Calu3 (cell line): Measurements from ENCODE around the gene RXRA. TPM values are rescaled to one million over a fixed set of nuclear protein-coding genes. Genes with fewer than 3 reads are reported as not detected.

Source experiments
- BruUV-seq: library from RNA; stranded (reverse); fragments of 400-500 nt; replicated peaks from 2 replicates; lab custom pipeline; 2021; lab: Mats Ljungman, UMichigan
- CTCF ChIA-PET: fragments of 300-600 bp; sonication (Branson Sonifier 250); formaldehyde crosslinking; loops from one replicate; lab custom pipeline; 2022; ENCODE audit warnings: antibody characterized with exemption; lab: Charles Lee
- DNase-seq: peaks from one replicate; pipeline ENCODE4 v3.0.0; 2022
- H3K27ac Mint-ChIP-seq: one replicate; pipeline ENCODE4 v1.8.0; 2022; ENCODE audit warnings: mixed read lengths; ENCODE audit not compliant: unreplicated experiment
- H3K27me3 Mint-ChIP-seq: one replicate; pipeline ENCODE4 v1.8.0; 2022; ENCODE audit warnings: mixed read lengths; ENCODE audit not compliant: unreplicated experiment
- H3K36me3 Mint-ChIP-seq: one replicate; pipeline ENCODE4 v1.8.0; 2022; ENCODE audit warnings: mild to moderate bottlenecking, moderate library complexity, mixed read lengths; ENCODE audit not compliant: insufficient read depth, unreplicated experiment
- H3K4me1 Mint-ChIP-seq: one replicate; pipeline ENCODE4 v1.8.0; 2022; ENCODE audit warnings: mild to moderate bottlenecking, low read depth, mixed read lengths; ENCODE audit not compliant: unreplicated experiment
- H3K4me3 Mint-ChIP-seq: one replicate; pipeline ENCODE4 v1.8.0; 2022; ENCODE audit warnings: mild to moderate bottlenecking, low read depth, moderate library complexity, mixed read lengths; ENCODE audit not compliant: unreplicated experiment
- H3K9me3 Mint-ChIP-seq: one replicate; pipeline ENCODE4 v1.8.0; 2022; ENCODE audit warnings: low read depth, mixed read lengths; ENCODE audit not compliant: unreplicated experiment
- intact Hi-C: fragments of 100-400 bp; cut with micrococcal nuclease; formaldehyde crosslinking; loops from one replicate; pipeline ENCODE4 v1.10.0; 2022; ENCODE audit not compliant: unreplicated experiment
- total RNA-seq: library from RNA; stranded (reverse); gene quantifications from 2 replicates; pipeline ENCODE4 v1.2.3, GENCODE V29; 2022
- TF ChIP-seq, protein P1 (sequence below): fragments of 200-600 bp; IDR thresholded peaks from one replicate; pipeline ENCODE4 v1.8.0; 2022; ENCODE audit warnings: antibody characterized with exemption; ENCODE audit not compliant: unreplicated experiment

Gene RXRA
- total RNA-seq, 1 experiment from 2014 or later: 15.0 TPM

- TF ChIP-seq, protein P1, sequence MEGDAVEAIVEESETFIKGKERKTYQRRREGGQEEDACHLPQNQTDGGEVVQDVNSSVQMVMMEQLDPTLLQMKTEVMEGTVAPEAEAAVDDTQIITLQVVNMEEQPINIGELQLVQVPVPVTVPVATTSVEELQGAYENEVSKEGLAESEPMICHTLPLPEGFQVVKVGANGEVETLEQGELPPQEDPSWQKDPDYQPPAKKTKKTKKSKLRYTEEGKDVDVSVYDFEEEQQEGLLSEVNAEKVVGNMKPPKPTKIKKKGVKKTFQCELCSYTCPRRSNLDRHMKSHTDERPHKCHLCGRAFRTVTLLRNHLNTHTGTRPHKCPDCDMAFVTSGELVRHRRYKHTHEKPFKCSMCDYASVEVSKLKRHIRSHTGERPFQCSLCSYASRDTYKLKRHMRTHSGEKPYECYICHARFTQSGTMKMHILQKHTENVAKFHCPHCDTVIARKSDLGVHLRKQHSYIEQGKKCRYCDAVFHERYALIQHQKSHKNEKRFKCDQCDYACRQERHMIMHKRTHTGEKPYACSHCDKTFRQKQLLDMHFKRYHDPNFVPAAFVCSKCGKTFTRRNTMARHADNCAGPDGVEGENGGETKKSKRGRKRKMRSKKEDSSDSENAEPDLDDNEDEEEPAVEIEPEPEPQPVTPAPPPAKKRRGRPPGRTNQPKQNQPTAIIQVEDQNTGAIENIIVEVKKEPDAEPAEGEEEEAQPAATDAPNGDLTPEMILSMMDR: no peak
- H3K27me3 Mint-ChIP-seq: no peaks in the 10 kb centered on the region
- H3K4me1 Mint-ChIP-seq: peaks cover 28% of the 10 kb centered on the region
- no peak overlapping the region for H3K27ac Mint-ChIP-seq
- no peaks in the 10 kb centered on the region for H3K9me3 Mint-ChIP-seq
- CTCF ChIA-PET: no interaction called here
- H3K4me3 Mint-ChIP-seq: no peak overlapping the region
- no peak for DNase-seq
- intact Hi-C loops: no loop called here
- no TSS peak for BruUV-seq
- peaks cover 9% of the 10 kb centered on the region for H3K36me3 Mint-ChIP-seq
Observed at GRCh38 chr9:134330590-134330989, 4.3 kb downstream of the RXRA start.

- TF ChIP-seq, protein P1: no peak
- CTCF ChIA-PET: no interaction called here
- peaks cover 28% of the 10 kb centered on the region for H3K4me1 Mint-ChIP-seq
- intact Hi-C loops: no loop called here
- no peak overlapping the region for H3K27ac Mint-ChIP-seq
- no peak for DNase-seq
- no peaks in the 10 kb centered on the region for H3K27me3 Mint-ChIP-seq
- H3K9me3 Mint-ChIP-seq: no peaks in the 10 kb centered on the region
- H3K4me3 Mint-ChIP-seq: no peak overlapping the region
- BruUV-seq: no TSS peak
- peaks cover 9% of the 10 kb centered on the region for H3K36me3 Mint-ChIP-seq
Observed at GRCh38 chr9:134331186-134332025, 5.2 kb downstream of the RXRA start.

- Mint-ChIP-seq H3K27me3 (no peaks in the 10 kb centered on the region), H3K4me3 (no peak overlapping the region), H3K4me1 (peaks cover 28% of the 10 kb centered on the region), H3K9me3 (no peaks in the 10 kb centered on the region), H3K27ac (no peak overlapping the region), H3K36me3 (peaks cover 6% of the 10 kb centered on the region)
- intact Hi-C loops: no loop called here
- CTCF ChIA-PET: no interaction called here
- DNase-seq: no peak
- TF ChIP-seq, protein P1: no peak
- BruUV-seq: no TSS peak
Observed at GRCh38 chr9:134332266-134332665, 6.0 kb downstream of the RXRA start.

GRCh38 chr9:134332841-134333233 lies 6.6 kb downstream of the RXRA start:
- CTCF ChIA-PET: no interaction called here
- peaks cover 28% of the 10 kb centered on the region for H3K4me1 Mint-ChIP-seq
- TF ChIP-seq, protein P1: no peak
- no peaks in the 10 kb centered on the region for H3K9me3 Mint-ChIP-seq
- peaks cover under 1% of the 10 kb centered on the region for H3K36me3 Mint-ChIP-seq
- H3K27me3 Mint-ChIP-seq: no peaks in the 10 kb centered on the region
- no peak overlapping the region for H3K4me3 Mint-ChIP-seq
- no peak overlapping the region for H3K27ac Mint-ChIP-seq
- no TSS peak for BruUV-seq
- intact Hi-C loops: no loop called here
- no peak for DNase-seq
